ENCODE results near the gene DAP3. TPM values are rescaled to one million over a fixed set of nuclear protein-coding genes. Genes with fewer than 3 reads are reported as not detected.
"Not testable (repeated sequence)": the region's sequence is repeated elsewhere in the genome, so short reads cannot be mapped to it uniquely, and the experiment has no call there.

Gene DAP3
- total and polyA plus RNA-seq, 9 of the 15 experiments (the other 6 are each of a cell fraction or from before 2014, with no cell fraction given), result 155 to 484 (median 298) TPM

- TF ChIP-seq, protein P1, sequence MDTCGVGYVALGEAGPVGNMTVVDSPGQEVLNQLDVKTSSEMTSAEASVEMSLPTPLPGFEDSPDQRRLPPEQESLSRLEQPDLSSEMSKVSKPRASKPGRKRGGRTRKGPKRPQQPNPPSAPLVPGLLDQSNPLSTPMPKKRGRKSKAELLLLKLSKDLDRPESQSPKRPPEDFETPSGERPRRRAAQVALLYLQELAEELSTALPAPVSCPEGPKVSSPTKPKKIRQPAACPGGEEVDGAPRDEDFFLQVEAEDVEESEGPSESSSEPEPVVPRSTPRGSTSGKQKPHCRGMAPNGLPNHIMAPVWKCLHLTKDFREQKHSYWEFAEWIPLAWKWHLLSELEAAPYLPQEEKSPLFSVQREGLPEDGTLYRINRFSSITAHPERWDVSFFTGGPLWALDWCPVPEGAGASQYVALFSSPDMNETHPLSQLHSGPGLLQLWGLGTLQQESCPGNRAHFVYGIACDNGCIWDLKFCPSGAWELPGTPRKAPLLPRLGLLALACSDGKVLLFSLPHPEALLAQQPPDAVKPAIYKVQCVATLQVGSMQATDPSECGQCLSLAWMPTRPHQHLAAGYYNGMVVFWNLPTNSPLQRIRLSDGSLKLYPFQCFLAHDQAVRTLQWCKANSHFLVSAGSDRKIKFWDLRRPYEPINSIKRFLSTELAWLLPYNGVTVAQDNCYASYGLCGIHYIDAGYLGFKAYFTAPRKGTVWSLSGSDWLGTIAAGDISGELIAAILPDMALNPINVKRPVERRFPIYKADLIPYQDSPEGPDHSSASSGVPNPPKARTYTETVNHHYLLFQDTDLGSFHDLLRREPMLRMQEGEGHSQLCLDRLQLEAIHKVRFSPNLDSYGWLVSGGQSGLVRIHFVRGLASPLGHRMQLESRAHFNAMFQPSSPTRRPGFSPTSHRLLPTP (IDR thresholded peaks at IDR 0.05; ENCODE audit: borderline replicate concordance, extremely low read depth, insufficient read length), result no peak
Observed at GRCh38 chr1:155703216-155703615, 14.3 kb downstream of the DAP3 start (continued).

DNA sequence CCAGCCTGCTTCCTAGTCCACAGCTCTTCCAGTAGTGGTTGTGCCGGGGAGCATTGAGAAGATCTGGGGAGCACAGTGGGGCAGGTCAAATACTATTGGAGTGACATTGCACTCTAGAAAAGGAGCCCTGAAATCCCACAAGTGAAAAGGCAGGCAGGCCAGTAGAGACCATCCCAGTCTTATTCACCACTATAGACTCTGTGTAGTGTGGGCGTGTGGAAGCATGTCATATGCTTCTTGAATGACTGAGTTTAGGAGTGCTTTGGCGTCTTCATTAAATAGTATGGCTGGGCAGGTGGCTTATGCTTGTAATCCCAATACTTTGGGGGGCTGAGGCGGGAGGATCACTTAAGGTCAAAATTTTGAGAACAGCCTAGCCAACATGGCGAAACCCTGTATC lies 15.5 kb downstream of the DAP3 start:
- POLR2A ChIA-PET, result interaction anchor here (1.3 kb wide), 1 partner anchor 11 kb away, joined by 3 read pairs; no protein-coding TSS in a partner anchor
- H3K9ac ChIP-seq (ENCODE audit: insufficient read depth in 1 of 2, low read depth in 2 of 2, low read length in 2 of 2); BruUV-seq (replicated peaks); intact Hi-C loops (cut with micrococcal nuclease); H3K4me2 ChIP-seq (ENCODE audit: insufficient read depth, low read length); H3K4me1 ChIP-seq (replicated peaks in 1 of 2; ENCODE audit: control insufficient read depth in 2 of 2, insufficient read depth in 2 of 2, low read length in 2 of 2); in situ Hi-C loops (cut with MboI); H4K20me1 ChIP-seq (replicated peaks; ENCODE audit: control insufficient read depth, insufficient read depth, low read length); H2AFZ ChIP-seq (ENCODE audit: low read depth, low read length); H3K9me3 ChIP-seq (replicated peaks; ENCODE audit: control insufficient read depth, insufficient read depth, low read depth, low read length); H3K27me3 ChIP-seq (ENCODE audit: control insufficient read depth in 2 of 2, insufficient read depth in 2 of 2, low read length in 2 of 2); H3K27ac ChIP-seq (ENCODE audit: extremely low read depth, low read depth, low read length); CTCF ChIA-PET (ENCODE audit: low intra/inter-chr PET ratio); FAIRE-seq; H3K4me3 ChIP-seq; H3K9me1 ChIP-seq (ENCODE audit: control insufficient read depth, insufficient read depth, low read length); DNase-seq (ENCODE audit: extremely low read depth in 1 of 4, low spot score in 3 of 4): not testable (repeated sequence)
- H3K36me3 ChIP-seq (ENCODE audit: control insufficient read depth, insufficient read depth, low read length), result peaks cover 19% of the 10 kb centered on the region; the same call in 2 of the 3 replicates
- peaks cover 86% of the 10 kb centered on the region for H3K79me2 ChIP-seq (ENCODE audit: control insufficient read depth, insufficient read depth, low read length)
- ATAC-seq, result peak; percentile 16; the same call in 1 of the 3 replicates
- WGBS (ENCODE audit: insufficient coverage, low coverage, missing lambda C conversion rate), result 90% methylated on average over 4 of the region's 5 CpGs
